ENCODE data around the gene MEGF11. TPM values are rescaled to one million over a fixed set of nuclear protein-coding genes. Genes with fewer than 3 reads are reported as not detected.
"Not testable (repeated sequence)": the region's sequence is repeated elsewhere in the genome, so short reads cannot be mapped to it uniquely, and the experiment has no call there.

Gene MEGF11
- total RNA-seq, 2 experiments from 2014 or later, result 0.05 TPM; not detected in 1

DNA sequence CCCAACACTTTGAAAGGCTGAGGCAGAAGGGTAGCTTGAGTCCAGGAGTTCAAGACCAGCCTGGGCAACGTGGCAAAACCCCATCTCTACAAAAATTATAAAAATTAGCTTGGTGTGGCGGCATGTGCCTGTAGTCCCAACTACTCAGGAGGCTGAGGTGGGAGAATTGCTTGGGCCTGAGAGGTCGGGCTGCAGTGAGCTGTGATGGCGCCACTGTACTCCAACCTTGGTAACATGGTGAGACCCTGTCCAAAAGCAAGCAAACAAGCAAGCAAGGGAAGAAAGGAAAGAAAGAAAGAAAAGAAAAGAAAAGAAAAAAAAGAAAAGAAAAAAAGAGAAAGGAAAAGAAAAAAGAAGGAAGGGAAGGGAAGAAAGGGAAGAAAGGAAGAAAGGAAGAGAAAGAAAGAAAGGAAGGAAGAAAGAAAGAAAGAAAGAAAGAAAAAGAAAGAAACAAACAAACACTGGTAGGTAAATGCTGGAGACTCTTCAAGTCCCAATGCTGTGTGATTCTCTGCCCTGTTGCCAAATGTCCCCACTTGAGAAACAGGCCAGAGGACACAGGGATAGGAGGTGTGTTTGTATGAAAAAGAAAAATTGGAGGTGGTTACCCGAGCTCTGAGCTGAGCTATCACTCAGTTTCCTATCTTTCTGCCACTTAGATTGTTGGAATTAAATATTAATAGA, 263.1 kb downstream of the MEGF11 start:
- CTCF ChIA-PET, result interaction anchor here (0.6 kb wide), 2 partner anchors 194 to 703 kb away, joined by 3 to 5 read pairs; no protein-coding TSS in a partner anchor
- no peaks in the 10 kb centered on the region for H3K9me3 Mint-ChIP-seq
- no peak overlapping the region for H3K4me3 Mint-ChIP-seq
- peaks cover 14% of the 10 kb centered on the region for H3K27me3 Mint-ChIP-seq (ENCODE audit: low read depth)
- H3K4me1 Mint-ChIP-seq (ENCODE audit: low read depth), result no peaks in the 10 kb centered on the region
- DNase-seq, result no peak
- no peak overlapping the region for H3K27ac Mint-ChIP-seq
- intact Hi-C loops (cut with micrococcal nuclease), result no loop called here
- no peaks in the 10 kb centered on the region for H3K36me3 Mint-ChIP-seq (ENCODE audit: low read depth)

DNA sequence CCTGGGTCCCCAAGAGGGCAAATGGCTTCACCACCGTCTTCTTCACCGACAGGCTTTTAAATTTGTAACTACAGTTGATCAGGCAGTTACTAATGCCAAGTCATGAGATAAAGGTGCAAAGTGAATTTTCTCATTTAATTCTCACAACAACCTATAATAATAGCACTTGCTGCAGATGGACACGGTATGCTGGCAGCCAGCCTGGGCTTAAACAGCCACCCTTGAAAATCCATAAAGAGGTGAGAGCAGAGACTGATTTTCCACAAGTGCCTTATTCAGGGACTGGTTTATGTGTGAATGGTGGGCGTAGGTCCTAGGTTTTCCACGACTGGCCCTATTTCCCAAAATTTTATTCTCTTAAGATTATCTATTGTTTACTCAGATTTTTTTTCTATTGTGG, 266.4 kb downstream of the MEGF11 start:
- intact Hi-C loops (cut with micrococcal nuclease), result no loop called here
- Mint-ChIP-seq H3K27ac (no peak overlapping the region), H3K27me3 (ENCODE audit: low read depth) (peaks cover 21% of the 10 kb centered on the region), H3K4me3 (no peak overlapping the region), H3K9me3 (no peaks in the 10 kb centered on the region), H3K36me3 (ENCODE audit: low read depth) (no peaks in the 10 kb centered on the region), H3K4me1 (ENCODE audit: low read depth) (peaks cover 8% of the 10 kb centered on the region)
- CTCF ChIA-PET, result no interaction called here
- no peak for DNase-seq

DNA sequence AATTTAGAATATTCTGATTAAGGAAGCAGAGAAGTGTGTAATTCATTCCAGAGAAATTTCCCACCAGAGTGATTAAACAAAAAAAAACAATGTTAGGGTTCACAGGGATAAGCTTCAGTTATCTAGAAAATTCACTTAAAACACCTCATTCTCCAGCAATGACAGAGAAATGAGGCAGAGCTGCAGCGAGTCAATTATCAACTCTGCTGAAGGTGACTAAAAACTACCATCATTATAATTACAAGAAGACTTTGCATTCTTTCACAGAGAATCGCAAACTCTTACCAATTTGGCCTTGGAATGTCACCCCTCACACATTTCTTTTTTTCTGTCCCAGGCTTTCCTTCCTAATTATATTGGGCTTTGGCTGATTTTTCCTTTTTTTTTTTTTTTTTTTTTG, 267.1 kb downstream of the MEGF11 start:
- Mint-ChIP-seq H3K9me3 (no peaks in the 10 kb centered on the region), H3K27ac (no peak overlapping the region), H3K36me3 (ENCODE audit: low read depth) (no peaks in the 10 kb centered on the region), H3K4me1 (ENCODE audit: low read depth) (peaks cover 11% of the 10 kb centered on the region), H3K27me3 (ENCODE audit: low read depth) (peaks cover 21% of the 10 kb centered on the region), H3K4me3 (no peak overlapping the region)
- CTCF ChIA-PET, result no interaction called here
- no peak for DNase-seq
- intact Hi-C loops (cut with micrococcal nuclease), result no loop called here

DNA sequence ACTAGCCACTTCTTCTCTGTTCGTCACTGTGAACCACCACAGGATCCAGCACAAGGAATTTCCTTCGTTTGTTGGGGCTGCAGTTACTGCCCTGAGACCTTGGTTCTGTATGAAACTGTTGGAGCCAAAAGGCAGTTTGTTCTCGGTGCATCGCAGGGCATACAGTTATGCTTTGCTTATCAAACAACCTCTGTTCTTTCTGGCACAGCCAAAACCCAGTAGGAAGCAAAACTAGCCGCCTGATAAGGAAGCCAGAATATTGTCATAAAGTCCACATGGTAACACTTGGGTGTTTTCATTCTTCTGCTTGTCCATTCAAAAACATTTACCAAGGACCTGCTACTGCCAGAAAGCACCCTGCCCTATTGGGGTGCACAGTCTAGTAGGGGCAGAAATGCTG, 268.2 kb downstream of the MEGF11 start:
- DNase-seq, result no peak
- intact Hi-C loops (cut with micrococcal nuclease), result no loop called here
- Mint-ChIP-seq H3K36me3 (ENCODE audit: low read depth) (no peaks in the 10 kb centered on the region), H3K9me3 (no peaks in the 10 kb centered on the region), H3K27ac (no peak overlapping the region), H3K4me3 (no peak overlapping the region), H3K4me1 (ENCODE audit: low read depth) (peaks cover 11% of the 10 kb centered on the region), H3K27me3 (ENCODE audit: low read depth) (peaks cover 21% of the 10 kb centered on the region)
- CTCF ChIA-PET, result no interaction called here

DNA sequence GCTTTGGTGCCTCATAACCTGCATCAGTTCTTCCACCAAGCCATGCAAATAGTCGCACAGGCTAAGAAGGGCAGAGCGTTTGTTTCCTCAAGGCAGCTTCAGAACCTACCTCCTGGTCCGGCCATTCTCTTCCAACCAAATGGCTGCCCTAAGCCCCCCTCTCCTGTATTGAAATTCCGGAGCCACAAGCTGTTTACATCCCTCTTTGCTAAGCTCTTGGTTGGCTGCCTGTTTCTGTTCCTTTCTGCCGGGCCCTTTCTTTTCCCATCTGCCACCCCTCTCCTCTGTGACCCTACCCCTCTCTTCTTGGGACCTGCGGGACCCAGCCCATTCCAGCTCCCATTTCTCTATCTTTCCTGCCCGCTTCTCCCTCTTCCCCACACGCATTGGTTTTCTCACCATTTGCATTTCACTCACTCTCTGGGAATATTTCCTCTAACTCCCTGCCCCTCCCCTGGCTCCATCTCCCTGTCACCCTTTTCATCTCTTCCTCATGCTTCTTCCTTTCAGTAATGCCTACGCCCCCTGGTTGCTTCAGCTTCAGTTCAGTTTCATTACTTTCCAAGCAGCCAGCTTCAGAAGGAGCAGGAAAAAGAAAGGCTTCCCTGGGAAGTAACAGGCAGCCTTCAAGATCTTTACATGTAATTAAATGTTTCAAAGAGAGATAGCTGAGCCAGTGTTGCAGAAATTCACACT, 270.8 kb downstream of the MEGF11 start:
- Mint-ChIP-seq H3K27ac (no peak overlapping the region), H3K9me3 (no peaks in the 10 kb centered on the region), H3K27me3 (ENCODE audit: low read depth) (peaks cover 21% of the 10 kb centered on the region), H3K4me1 (ENCODE audit: low read depth) (peaks cover 11% of the 10 kb centered on the region), H3K4me3 (peak overlapping the region; percentile 5), H3K36me3 (ENCODE audit: low read depth) (no peaks in the 10 kb centered on the region)
- no peak for DNase-seq
- CTCF ChIA-PET, result interaction anchor here (0.6 to 1.5 kb wide), 3 partner anchors 113 to 457 kb away, joined by 3 to 5 read pairs (median 3); partner anchors contain the start of gene RAB11A
- intact Hi-C loops (cut with micrococcal nuclease), result loop anchor here (5.0 kb wide), 1 partner anchor 305 kb away; no protein-coding TSS in a partner anchor

DNA sequence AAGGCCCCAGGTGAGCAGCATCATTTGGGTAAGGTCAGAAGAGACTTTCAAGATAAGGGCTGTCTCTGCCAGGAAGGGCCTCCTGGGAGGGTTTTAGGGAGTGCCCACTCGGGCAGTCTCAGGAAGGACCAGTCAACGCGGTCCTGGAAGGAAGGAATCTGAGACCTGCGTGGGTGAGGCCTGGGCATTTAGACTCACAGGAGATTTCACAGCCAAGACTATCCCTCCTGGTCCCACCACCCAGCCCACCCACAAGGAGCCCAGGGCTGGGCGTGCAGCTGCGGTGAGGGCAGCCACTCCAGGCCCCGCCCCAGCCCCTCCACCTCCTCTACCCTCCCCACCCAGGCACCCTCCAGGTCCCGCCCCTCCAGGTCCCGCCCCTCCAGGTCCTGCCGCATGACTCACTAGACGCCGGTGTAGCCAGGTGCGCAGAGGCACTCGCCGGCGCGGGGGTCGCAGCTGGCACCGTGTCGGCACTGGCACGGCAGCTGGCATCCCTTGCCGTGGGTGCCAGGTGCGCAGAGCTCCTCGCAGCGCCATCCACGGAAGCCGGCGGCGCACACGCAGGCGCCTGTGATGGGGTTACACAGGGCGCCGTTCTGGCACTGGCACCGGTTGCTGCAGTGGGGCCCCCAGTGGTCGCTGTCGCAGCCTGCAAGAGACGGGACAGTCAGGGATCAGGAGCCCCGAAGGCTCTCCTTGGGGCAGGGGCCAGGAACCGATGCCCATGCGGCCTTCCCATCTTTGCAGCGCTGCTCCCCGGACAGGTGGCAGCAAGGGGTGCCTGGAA, 271.5 kb downstream of the MEGF11 start:
- Mint-ChIP-seq H3K9me3 (no peaks in the 10 kb centered on the region), H3K27me3 (ENCODE audit: low read depth) (peaks cover 21% of the 10 kb centered on the region), H3K27ac (no peak overlapping the region), H3K36me3 (ENCODE audit: low read depth) (no peaks in the 10 kb centered on the region), H3K4me1 (ENCODE audit: low read depth) (peaks cover 11% of the 10 kb centered on the region), H3K4me3 (peak overlapping the region; percentile 43)
- CTCF ChIA-PET, result interaction anchor here (1.2 to 1.5 kb wide), 2 partner anchors 113 to 118 kb away, joined by 3 to 5 read pairs; partner anchors contain the start of gene RAB11A
- peak; percentile 61 for DNase-seq
- intact Hi-C loops (cut with micrococcal nuclease), result loop anchor here (5.0 kb wide), 1 partner anchor 305 kb away; no protein-coding TSS in a partner anchor

DNA sequence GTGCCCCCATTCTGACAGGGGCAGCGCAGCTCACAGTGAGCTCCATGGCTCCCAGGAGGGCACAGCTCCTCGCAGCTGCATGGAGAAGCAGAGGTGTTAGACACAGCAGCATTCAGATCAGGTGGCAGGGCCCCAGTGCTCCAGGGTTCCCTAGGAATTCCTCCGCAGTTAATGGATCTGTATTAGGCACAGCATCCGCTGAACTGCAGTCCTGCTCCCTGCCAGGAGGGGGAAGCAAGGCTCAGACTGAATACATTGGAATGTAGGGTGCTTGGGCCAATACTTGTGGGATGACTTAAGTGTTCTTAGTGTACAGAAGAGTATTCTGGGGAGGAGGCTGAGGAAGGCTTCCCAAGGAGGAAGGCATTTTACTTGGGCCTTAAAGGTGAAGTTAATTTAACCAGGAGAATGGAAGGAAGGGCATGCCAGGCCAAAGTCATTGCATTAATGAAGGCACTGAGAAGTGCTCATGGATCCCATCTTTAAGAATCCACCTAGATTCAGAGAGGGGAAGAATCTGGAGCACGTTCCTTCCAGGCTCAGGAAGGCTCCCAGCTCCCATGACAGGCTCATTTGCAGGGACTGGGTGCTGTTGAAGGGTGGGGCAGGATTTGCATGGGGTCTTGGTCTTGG, 272.6 kb downstream of the MEGF11 start:
- Mint-ChIP-seq H3K27me3 (ENCODE audit: low read depth) (peaks cover 17% of the 10 kb centered on the region), H3K9me3 (no peaks in the 10 kb centered on the region), H3K27ac (no peak overlapping the region), H3K36me3 (ENCODE audit: low read depth) (no peaks in the 10 kb centered on the region), H3K4me1 (ENCODE audit: low read depth) (peaks cover 11% of the 10 kb centered on the region), H3K4me3 (no peak overlapping the region)
- intact Hi-C loops (cut with micrococcal nuclease), result loop anchor here (5.0 kb wide), 1 partner anchor 306 kb away; no protein-coding TSS in a partner anchor
- DNase-seq, result peak; percentile 53
- CTCF ChIA-PET, result no interaction called here

DNA sequence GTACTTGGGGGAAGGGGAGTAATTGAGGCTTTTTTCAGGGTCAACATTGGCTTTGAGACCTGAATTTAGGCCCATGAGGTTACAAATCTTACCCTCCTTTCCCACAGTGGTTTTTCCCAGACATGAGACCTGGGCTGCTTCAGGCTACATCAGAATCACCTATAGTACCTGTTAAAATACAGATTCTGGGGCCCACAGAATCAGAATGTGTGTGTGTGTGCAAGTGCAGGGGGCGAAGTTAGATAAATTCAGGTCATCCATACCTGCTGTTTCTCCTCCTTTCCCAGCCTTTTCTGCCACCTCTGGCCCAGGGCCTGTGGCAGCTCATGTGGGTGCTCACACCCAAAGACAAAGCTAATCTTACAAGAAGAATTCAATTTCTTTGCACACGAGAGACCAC, 273.7 kb downstream of the MEGF11 start:
- no peaks in the 10 kb centered on the region for H3K9me3 Mint-ChIP-seq

DNA sequence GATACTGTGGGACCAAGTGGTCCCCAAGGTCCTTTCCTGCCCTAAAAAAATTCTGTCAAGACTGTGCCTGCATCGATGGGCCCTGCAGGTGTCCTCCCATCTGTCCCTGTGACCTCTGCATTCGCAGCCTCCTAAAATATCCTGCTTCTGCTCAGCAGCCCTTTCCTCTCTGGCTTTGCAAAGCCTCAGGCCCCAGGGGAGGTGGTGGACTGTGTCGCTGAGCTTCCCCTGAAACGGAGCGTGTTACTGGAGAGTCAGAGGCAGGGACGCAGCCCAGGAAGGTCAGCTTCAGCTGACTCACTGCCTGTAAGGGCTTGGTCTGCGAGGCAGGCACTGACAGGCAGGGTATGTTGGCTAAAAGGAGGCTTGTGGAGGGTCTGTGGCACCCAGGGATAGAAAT, 274.2 kb downstream of the MEGF11 start:
- CTCF ChIA-PET, result interaction anchor here (0.6 to 1.6 kb wide), 4 partner anchors 42 to 525 kb away, joined by 3 to 5 read pairs (median 4); no protein-coding TSS in a partner anchor
- intact Hi-C loops (cut with micrococcal nuclease), result no loop called here
- Mint-ChIP-seq H3K4me3 (no peak overlapping the region), H3K9me3 (no peaks in the 10 kb centered on the region), H3K36me3 (ENCODE audit: low read depth) (no peaks in the 10 kb centered on the region), H3K27me3 (ENCODE audit: low read depth) (peaks cover 14% of the 10 kb centered on the region), H3K4me1 (ENCODE audit: low read depth) (peaks cover 11% of the 10 kb centered on the region), H3K27ac (no peak overlapping the region)
- DNase-seq, result no peak

More for the DNA sequence above, 273.7 kb downstream of the MEGF11 start:
- no peak for DNase-seq
- no peak overlapping the region for H3K27ac Mint-ChIP-seq
- peaks cover 14% of the 10 kb centered on the region for H3K27me3 Mint-ChIP-seq (ENCODE audit: low read depth)
- no peak overlapping the region for H3K4me3 Mint-ChIP-seq
- H3K4me1 Mint-ChIP-seq (ENCODE audit: low read depth), result peaks cover 11% of the 10 kb centered on the region
- intact Hi-C loops (cut with micrococcal nuclease), result loop anchor here (5.0 kb wide), 1 partner anchor 307 kb away; no protein-coding TSS in a partner anchor
- CTCF ChIA-PET, result interaction anchor here (0.6 to 1.6 kb wide), 3 partner anchors 42 to 526 kb away, joined by 3 to 5 read pairs (median 3); no protein-coding TSS in a partner anchor
- no peaks in the 10 kb centered on the region for H3K36me3 Mint-ChIP-seq (ENCODE audit: low read depth)

DNA sequence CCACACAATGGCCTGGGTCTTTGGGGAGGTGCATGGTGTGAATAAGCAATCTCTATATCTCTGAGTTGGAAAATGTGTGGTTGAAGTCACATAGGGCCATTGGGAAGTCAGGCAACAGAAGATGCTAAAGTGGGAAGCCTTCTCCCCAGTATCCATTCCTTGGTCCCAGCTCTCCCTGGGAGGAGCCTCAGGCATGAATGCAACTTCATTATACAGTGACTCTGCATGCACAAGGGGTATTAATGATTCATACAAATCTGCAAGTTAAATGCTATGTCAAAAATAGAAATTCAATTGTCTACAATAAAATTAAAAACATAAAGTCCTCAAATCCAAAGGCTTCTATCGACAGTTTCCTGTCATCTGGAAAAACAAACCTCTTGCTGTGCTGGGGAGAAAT, 275.4 kb downstream of the MEGF11 start:
- no peak for DNase-seq
- intact Hi-C loops (cut with micrococcal nuclease), result no loop called here
- peaks cover 11% of the 10 kb centered on the region for H3K4me1 Mint-ChIP-seq (ENCODE audit: low read depth)
- CTCF ChIA-PET, result interaction anchor here (1.6 kb wide), 1 partner anchor 41 kb away, joined by 3 read pairs; no protein-coding TSS in a partner anchor
- no peak overlapping the region for H3K4me3 Mint-ChIP-seq
- H3K9me3 Mint-ChIP-seq, result no peaks in the 10 kb centered on the region
- peaks cover 12% of the 10 kb centered on the region for H3K27me3 Mint-ChIP-seq (ENCODE audit: low read depth)
- no peak overlapping the region for H3K27ac Mint-ChIP-seq
- H3K36me3 Mint-ChIP-seq (ENCODE audit: low read depth), result no peaks in the 10 kb centered on the region

DNA sequence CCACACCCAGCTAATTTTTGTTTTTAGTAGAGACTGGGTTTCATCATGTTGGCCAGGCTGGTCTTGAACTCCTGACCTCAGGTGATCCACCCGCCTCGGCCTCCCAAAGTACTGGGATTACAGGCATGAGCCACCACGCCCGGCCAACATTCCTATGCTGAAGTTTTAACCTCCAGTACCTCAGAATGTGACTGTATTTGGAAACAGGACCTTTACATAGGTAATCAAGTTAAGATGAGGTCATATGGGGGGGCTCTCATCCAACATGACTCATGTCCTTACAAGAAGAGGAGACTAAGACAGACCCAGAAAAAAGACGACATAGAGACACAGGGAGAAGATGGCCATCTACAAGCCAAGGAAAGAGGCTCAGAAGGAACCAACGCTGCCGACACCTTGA, 277.4 kb downstream of the MEGF11 start:
- CTCF ChIA-PET, result interaction anchor here (0.7 kb wide), 1 partner anchor 16 kb away, joined by 4 read pairs; no protein-coding TSS in a partner anchor
- not testable (repeated sequence) for H3K4me1 Mint-ChIP-seq (ENCODE audit: low read depth); H3K27me3 Mint-ChIP-seq (ENCODE audit: low read depth)

DNA sequence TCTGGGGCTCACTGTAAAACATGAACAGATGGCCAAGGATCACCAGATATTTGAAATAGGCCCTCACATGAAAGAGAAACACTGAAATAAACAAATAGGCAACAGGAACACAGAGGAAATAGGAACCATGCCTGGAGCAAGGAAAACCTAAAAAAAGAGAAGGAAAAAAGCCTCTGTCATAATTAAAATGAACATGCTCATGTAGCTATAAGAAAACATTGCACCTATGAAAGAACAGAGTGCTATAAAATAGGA, 281.9 kb downstream of the MEGF11 start:
- no peaks in the 10 kb centered on the region for H3K36me3 Mint-ChIP-seq (ENCODE audit: low read depth)
- intact Hi-C loops (cut with micrococcal nuclease), result no loop called here
- CTCF ChIA-PET, result no interaction called here
- no peak overlapping the region for H3K4me3 Mint-ChIP-seq
- peaks cover 12% of the 10 kb centered on the region for H3K27me3 Mint-ChIP-seq (ENCODE audit: low read depth)
- no peaks in the 10 kb centered on the region for H3K9me3 Mint-ChIP-seq
- H3K27ac Mint-ChIP-seq, result no peak overlapping the region
- DNase-seq, result no peak
- H3K4me1 Mint-ChIP-seq (ENCODE audit: low read depth), result no peaks in the 10 kb centered on the region

More for the DNA sequence above, 277.4 kb downstream of the MEGF11 start:
- H3K27ac Mint-ChIP-seq; H3K36me3 Mint-ChIP-seq (ENCODE audit: low read depth); H3K9me3 Mint-ChIP-seq; intact Hi-C loops (cut with micrococcal nuclease); H3K4me3 Mint-ChIP-seq; DNase-seq: not testable (repeated sequence)
